ENCODE measurements around the gene C1orf185.

DNA sequence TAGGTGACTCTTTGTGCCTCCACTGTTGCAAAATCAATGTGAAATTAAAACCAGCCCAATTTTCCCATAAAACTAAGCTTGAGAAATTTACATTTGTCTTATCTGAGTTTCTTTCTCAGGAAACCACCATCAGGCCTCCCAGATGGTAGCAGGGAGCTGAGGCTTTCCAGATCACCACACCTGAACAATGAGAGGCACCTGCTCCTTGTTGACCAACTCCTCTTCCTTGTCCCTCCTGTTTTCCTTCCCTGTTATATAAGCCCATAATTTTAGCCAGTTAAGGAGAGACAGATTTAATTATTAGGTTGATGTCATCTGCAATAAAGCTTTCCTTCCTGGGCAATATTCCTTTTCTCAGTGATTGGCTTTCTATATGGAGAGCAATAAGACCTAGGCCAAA is 32.0 kb upstream of the C1orf185 start:
- TF ChIP-seq, protein P1, sequence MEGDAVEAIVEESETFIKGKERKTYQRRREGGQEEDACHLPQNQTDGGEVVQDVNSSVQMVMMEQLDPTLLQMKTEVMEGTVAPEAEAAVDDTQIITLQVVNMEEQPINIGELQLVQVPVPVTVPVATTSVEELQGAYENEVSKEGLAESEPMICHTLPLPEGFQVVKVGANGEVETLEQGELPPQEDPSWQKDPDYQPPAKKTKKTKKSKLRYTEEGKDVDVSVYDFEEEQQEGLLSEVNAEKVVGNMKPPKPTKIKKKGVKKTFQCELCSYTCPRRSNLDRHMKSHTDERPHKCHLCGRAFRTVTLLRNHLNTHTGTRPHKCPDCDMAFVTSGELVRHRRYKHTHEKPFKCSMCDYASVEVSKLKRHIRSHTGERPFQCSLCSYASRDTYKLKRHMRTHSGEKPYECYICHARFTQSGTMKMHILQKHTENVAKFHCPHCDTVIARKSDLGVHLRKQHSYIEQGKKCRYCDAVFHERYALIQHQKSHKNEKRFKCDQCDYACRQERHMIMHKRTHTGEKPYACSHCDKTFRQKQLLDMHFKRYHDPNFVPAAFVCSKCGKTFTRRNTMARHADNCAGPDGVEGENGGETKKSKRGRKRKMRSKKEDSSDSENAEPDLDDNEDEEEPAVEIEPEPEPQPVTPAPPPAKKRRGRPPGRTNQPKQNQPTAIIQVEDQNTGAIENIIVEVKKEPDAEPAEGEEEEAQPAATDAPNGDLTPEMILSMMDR (conservative IDR thresholded peaks at IDR 0.05; ENCODE audit: low read depth, low read length) = no peak
- TF ChIP-seq EZH2 (IDR thresholded peaks at IDR 0.05; ENCODE audit: borderline replicate concordance, low read depth, low read length, poor library complexity, severe bottlenecking) = no peak

Measured in A673 (cell line).